K562 (cell line): ENCODE measurements around the gene OR2AG1. TPM values are rescaled to one million over a fixed set of nuclear protein-coding genes. Genes with fewer than 3 reads are reported as not detected.

Source experiments
- ARID1B ChIP-seq: fragments of 450-650 bp; IDR thresholded peaks from 2 replicates; pipeline ENCODE4 v1.6.1; 2016; ENCODE audit warnings: antibody characterized with exemption, mild to moderate bottlenecking, inconsistent platforms
- CGGBP1 ChIP-seq: fragments of 250-450 bp; sonication (Bioruptor Pico); IDR thresholded peaks from 2 replicates; pipeline ENCODE4 v1.9.0; 2021; ENCODE audit warnings: mild to moderate bottlenecking
- E2F6 ChIP-seq, 2 experiments: IDR thresholded peaks; 2 replicates each; pipeline ENCODE4 v1.6.1; 2011; ENCODE audit warnings: borderline replicate concordance in 1 of 2, control low read depth in 1 of 2, low read depth in 1 of 2, low read length in 1 of 2, mild to moderate bottlenecking in 1 of 2, mixed read lengths in 1 of 2, moderate library complexity in 1 of 2; ENCODE audit not compliant: insufficient read depth in 1 of 2, insufficient read length in 1 of 2, poor library complexity in 1 of 2, severe bottlenecking in 1 of 2; ENCODE audit errors: extremely low read depth in 1 of 2
- EZH2 ChIP-seq: IDR thresholded peaks from 2 replicates; pipeline ENCODE4 v1.6.1; 2012; ENCODE audit warnings: low read depth, mild to moderate bottlenecking, inconsistent platforms, low read length, borderline replicate concordance
- KAT2B ChIP-seq: IDR thresholded peaks from one replicate; pipeline ENCODE4 v1.6.1; 2012; ENCODE audit warnings: low read depth, mild to moderate bottlenecking, control low read depth, inconsistent platforms, low read length, moderate library complexity
- MCM5 ChIP-seq: fragments of 450-650 bp; IDR thresholded peaks from 2 replicates; pipeline ENCODE4 v1.6.1; 2016; ENCODE audit warnings: low read depth
- MTA2 ChIP-seq: fragments of 450-650 bp; IDR thresholded peaks from 2 replicates; pipeline ENCODE4 v1.6.1; 2016; ENCODE audit warnings: low read depth
- NFE2L1 ChIP-seq: fragments of 450-650 bp; IDR thresholded peaks from 2 replicates; pipeline ENCODE4 v1.6.1; 2016; ENCODE audit warnings: missing genetic modification characterization, low read depth, mild to moderate bottlenecking, missing compliant biosample characterization, moderate library complexity, borderline replicate concordance
- NFIX ChIP-seq: fragments of 250-450 bp; sonication (Bioruptor Pico); IDR thresholded peaks from 2 replicates; pipeline ENCODE4 v1.4.0; 2020; ENCODE audit warnings: low read depth, mild to moderate bottlenecking, moderate library complexity
- NUFIP1 ChIP-seq: fragments of 450-650 bp; IDR thresholded peaks from 2 replicates; pipeline ENCODE4 v1.6.1; 2018; ENCODE audit not compliant: partially characterized antibody
- POLR2G ChIP-seq: fragments of 200-400 bp; formaldehyde crosslinking; IDR thresholded peaks from 2 replicates; pipeline ENCODE4 v1.6.1; 2017; ENCODE audit warnings: low read depth, mild to moderate bottlenecking, antibody characterized with exemption, low read length, moderate library complexity
- RBM14 ChIP-seq: fragments of 200-400 bp; formaldehyde crosslinking; IDR thresholded peaks from 2 replicates; pipeline ENCODE4 v1.6.1; 2018; ENCODE audit warnings: low read depth, mild to moderate bottlenecking, low read length, moderate library complexity, borderline replicate concordance; ENCODE audit not compliant: insufficient read depth
- SMAD1 ChIP-seq: fragments of 150-350 bp; IDR thresholded peaks from 2 replicates; pipeline ENCODE4 v1.6.1; 2014; ENCODE audit warnings: low read length, low read depth; ENCODE audit not compliant: partially characterized antibody
- SMARCE1 ChIP-seq: fragments of 450-650 bp; IDR thresholded peaks from 2 replicates; pipeline ENCODE4 v1.7.1; 2016; ENCODE audit warnings: mild to moderate bottlenecking
- USF2 ChIP-seq: sonication (generic); formaldehyde crosslinking; IDR thresholded peaks from 2 replicates; pipeline ENCODE4 v1.5.0; 2020; ENCODE audit warnings: missing genetic modification reagents
- ZEB2 ChIP-seq: fragments of 450-650 bp; IDR thresholded peaks from 2 replicates; pipeline ENCODE4 v1.6.1; 2016
- ZNF121 ChIP-seq: sonication (generic); formaldehyde crosslinking; conservative IDR thresholded peaks from 2 replicates; pipeline ENCODE4 v1.8.0; 2022; ENCODE audit warnings: missing genetic modification reagents
- ZZZ3 ChIP-seq: fragments of 450-650 bp; IDR thresholded peaks from 2 replicates; pipeline ENCODE4 v1.6.1; 2016; ENCODE audit warnings: antibody characterized with exemption, mild to moderate bottlenecking, moderate library complexity
- polyA plus RNA-seq, 8 experiments: library from polyadenylated mRNA; depleted of rRNA in 4 of 8; stranded (reverse) in 5 of 8; unstranded in 3 of 8; fragments of >200 nt; fragmentation: Nextera tagmentation in 2 of 8; fragmentation: Illumina TruSeq in 1 of 8; extraction: Ambion mirVana in 2 of 8; extraction: Trizol in 1 of 8; gene quantifications; 2 replicates each; pipeline versions ENCODE4 v1.2.1 to v1.2.3, GENCODE V29; 2011 to 2014; ENCODE audit warnings: inconsistent platforms in 1 of 8, missing spikeins in 1 of 8
- total RNA-seq, 7 experiments: library from RNA; depleted of rRNA in 6 of 7; stranded (reverse); fragments of >200 nt in 6 of 7; fragmentation: Illumina TruSeq in 2 of 7; extraction: Trizol in 2 of 7; gene quantifications; 2 replicates each; pipeline versions ENCODE4 v1.2.1 to v1.2.3, GENCODE V29; 2011 to 2021; ENCODE audit warnings: low replicate concordance in 1 of 7
- TF ChIP-seq, protein P1 (sequence below): IDR thresholded peaks from 2 replicates; pipeline ENCODE4 v1.6.1; 2011; ENCODE audit not compliant: insufficient read length; ENCODE audit errors: extremely low read depth
- TF ChIP-seq, protein P2 (sequence below): fragments of 250-450 bp; sonication (Bioruptor Pico); IDR thresholded peaks from 2 replicates; pipeline ENCODE4 v1.4.0; 2020; ENCODE audit warnings: mild to moderate bottlenecking, moderate library complexity

Gene OR2AG1
- total and polyA plus RNA-seq, 9 of the 15 experiments (the other 6 are each of a cell fraction or from before 2014, with no cell fraction given) = 0.05 to 0.11 (median 0.07) TPM; not detected in 5

- no peak for TF ChIP-seq MTA2
- TF ChIP-seq ARID1B = peak; percentile 80
- 0 out of 2 replicates have a peak, but pooled peaks have one; percentile 8 for TF ChIP-seq ZEB2
- TF ChIP-seq, protein P1, sequence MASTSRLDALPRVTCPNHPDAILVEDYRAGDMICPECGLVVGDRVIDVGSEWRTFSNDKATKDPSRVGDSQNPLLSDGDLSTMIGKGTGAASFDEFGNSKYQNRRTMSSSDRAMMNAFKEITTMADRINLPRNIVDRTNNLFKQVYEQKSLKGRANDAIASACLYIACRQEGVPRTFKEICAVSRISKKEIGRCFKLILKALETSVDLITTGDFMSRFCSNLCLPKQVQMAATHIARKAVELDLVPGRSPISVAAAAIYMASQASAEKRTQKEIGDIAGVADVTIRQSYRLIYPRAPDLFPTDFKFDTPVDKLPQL = no peak
- TF ChIP-seq NUFIP1 = no peak
- TF ChIP-seq RBM14 = no peak
- no peak for TF ChIP-seq SMAD1
- TF ChIP-seq CGGBP1 (CRISPR knock-in tag) = no peak
- TF ChIP-seq USF2 (CRISPR knock-in tag) = no peak
- TF ChIP-seq EZH2 = no peak
- peak; percentile 24; the same call in 1 of the 2 replicates for TF ChIP-seq SMARCE1
- TF ChIP-seq POLR2G = no peak
- TF ChIP-seq KAT2B = no peak
- TF ChIP-seq ZNF121 (CRISPR knock-in tag) = no peak
- no peak for TF ChIP-seq E2F6 (IDR thresholded peaks at IDR 0.05; ENCODE audit: borderline replicate concordance in 1 of 2, extremely low read depth in 1 of 2, insufficient read depth in 1 of 2, insufficient read length in 1 of 2, low read depth in 1 of 2, low read length in 1 of 2, poor library complexity in 1 of 2, severe bottlenecking in 1 of 2)
- TF ChIP-seq ZZZ3 = no peak
- TF ChIP-seq MCM5 = no peak
- TF ChIP-seq NFE2L1 (tag) = no peak
- TF ChIP-seq, protein P2, sequence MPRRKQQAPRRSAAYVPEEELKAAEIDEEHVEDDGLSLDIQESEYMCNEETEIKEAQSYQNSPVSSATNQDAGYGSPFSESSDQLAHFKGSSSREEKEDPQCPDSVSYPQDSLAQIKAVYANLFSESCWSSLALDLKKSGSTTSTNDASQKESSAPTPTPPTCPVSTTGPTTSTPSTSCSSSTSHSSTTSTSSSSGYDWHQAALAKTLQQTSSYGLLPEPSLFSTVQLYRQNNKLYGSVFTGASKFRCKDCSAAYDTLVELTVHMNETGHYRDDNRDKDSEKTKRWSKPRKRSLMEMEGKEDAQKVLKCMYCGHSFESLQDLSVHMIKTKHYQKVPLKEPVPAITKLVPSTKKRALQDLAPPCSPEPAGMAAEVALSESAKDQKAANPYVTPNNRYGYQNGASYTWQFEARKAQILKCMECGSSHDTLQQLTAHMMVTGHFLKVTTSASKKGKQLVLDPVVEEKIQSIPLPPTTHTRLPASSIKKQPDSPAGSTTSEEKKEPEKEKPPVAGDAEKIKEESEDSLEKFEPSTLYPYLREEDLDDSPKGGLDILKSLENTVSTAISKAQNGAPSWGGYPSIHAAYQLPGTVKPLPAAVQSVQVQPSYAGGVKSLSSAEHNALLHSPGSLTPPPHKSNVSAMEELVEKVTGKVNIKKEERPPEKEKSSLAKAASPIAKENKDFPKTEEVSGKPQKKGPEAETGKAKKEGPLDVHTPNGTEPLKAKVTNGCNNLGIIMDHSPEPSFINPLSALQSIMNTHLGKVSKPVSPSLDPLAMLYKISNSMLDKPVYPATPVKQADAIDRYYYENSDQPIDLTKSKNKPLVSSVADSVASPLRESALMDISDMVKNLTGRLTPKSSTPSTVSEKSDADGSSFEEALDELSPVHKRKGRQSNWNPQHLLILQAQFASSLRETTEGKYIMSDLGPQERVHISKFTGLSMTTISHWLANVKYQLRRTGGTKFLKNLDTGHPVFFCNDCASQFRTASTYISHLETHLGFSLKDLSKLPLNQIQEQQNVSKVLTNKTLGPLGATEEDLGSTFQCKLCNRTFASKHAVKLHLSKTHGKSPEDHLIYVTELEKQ (CRISPR knock-in tag) = no peak
- TF ChIP-seq NFIX (CRISPR knock-in tag) = no peak
Observed at GRCh38 chr11:6745465-6746015, 37.3 kb upstream of the OR2AG1 start (continued).
